Omental fat pad (tissue), 4 donors: ENCODE results near the gene PDE1A. TPM values are rescaled to one million over a fixed set of nuclear protein-coding genes. Genes with fewer than 3 reads are reported as not detected.

Experiments
- ATAC-seq: fragments of 150-250 bp; one replicate; pipeline ENCODE4 v1.9.1; 2016; ENCODE audit warnings: mild to moderate bottlenecking, moderate library complexity; ENCODE audit not compliant: low FRiP score
- DNase-seq: peaks from one replicate; pipeline ENCODE4 v3.0.0-alpha.2; 2019; ENCODE audit warnings: low spot score
- CTCF ChIP-seq, 3 donors: fragments of 450-650 bp; IDR thresholded peaks; one replicate each; pipeline ENCODE4 v1.5.1; 2016 to 2017; ENCODE audit warnings: antibody characterized with exemption in 3 of 3, mild to moderate bottlenecking in 3 of 3, moderate library complexity in 2 of 3
- small RNA-seq: library from RNA; depleted of rRNA; stranded (forward); fragments of <200 nt; gene quantifications from one replicate; pipeline ENCODE3, GENCODE V24; 2016
- total RNA-seq, 4 donors: library from RNA; depleted of rRNA; stranded (reverse); fragments of >200 nt; gene quantifications; one replicate each; pipeline ENCODE4 v1.1.0, GENCODE V29; 2016

PDE1A gene
- total RNA-seq, 4 donors from 2014 or later, result 7.9 to 28.2 (median 13.1) TPM

GRCh38 chr2:182090486-182090885 is 336.4 kb downstream of the PDE1A start:
- DNase-seq (no peak), ATAC-seq (no peak)

More at GRCh38 chr2:182090486-182090885, 336.4 kb downstream of the PDE1A start:
- TF ChIP-seq CTCF (IDR thresholded peaks at IDR 0.05), result no peak

Small RNA genes within 50 kb of the gene (small RNA-seq; reads per million reads assigned to genes)
- gene RN7SL267P, result not detected
